ENCODE results near the gene ATXN1. TPM values are rescaled to one million over a fixed set of nuclear protein-coding genes. Genes with fewer than 3 reads are reported as not detected.
A peak's percentile ranks its signal among the peaks of the same experiment; 100 is the strongest.

ATXN1 gene
- polyA plus RNA-seq, 3 donors = 17.7 to 21.1 (median 20.5) TPM

- no peak for DNase-seq
Observed at GRCh38 chr6:16575655-16576054, 185.6 kb downstream of the ATXN1 start.

- no peak for DNase-seq
Observed at GRCh38 chr6:16572943-16573342, 188.3 kb downstream of the ATXN1 start.

- no peak for DNase-seq
Observed at GRCh38 chr6:16572317-16572716, 188.9 kb downstream of the ATXN1 start.

GRCh38 chr6:16570946-16571345, 190.3 kb downstream of the ATXN1 start:
- DNase-seq = no peak

- DNase-seq = no peak
Observed at GRCh38 chr6:16570221-16570553, 191.1 kb downstream of the ATXN1 start.

GRCh38 chr6:16568128-16568527, 193.1 kb downstream of the ATXN1 start:
- DNase-seq = no peak

GRCh38 chr6:16567071-16567470, 194.2 kb downstream of the ATXN1 start:
- DNase-seq = no peak

GRCh38 chr6:16564436-16564835, 196.8 kb downstream of the ATXN1 start:
- DNase-seq = no peak

- DNase-seq = no peak
Observed at GRCh38 chr6:16563628-16564240, 197.5 kb downstream of the ATXN1 start.

- DNase-seq = no peak
Observed at GRCh38 chr6:16562498-16562897, 198.8 kb downstream of the ATXN1 start.

GRCh38 chr6:16559071-16559470, 202.2 kb downstream of the ATXN1 start:
- DNase-seq = no peak

GRCh38 chr6:16555550-16555949, 205.7 kb downstream of the ATXN1 start:
- DNase-seq = no peak

GRCh38 chr6:16553531-16553930, 207.7 kb downstream of the ATXN1 start:
- no peak for DNase-seq

GRCh38 chr6:16551466-16551865, 209.8 kb downstream of the ATXN1 start:
- no peak for DNase-seq

GRCh38 chr6:16548121-16548520, 213.1 kb downstream of the ATXN1 start:
- DNase-seq = no peak

- DNase-seq = no peak
Observed at GRCh38 chr6:16547587-16547986, 213.7 kb downstream of the ATXN1 start.

GRCh38 chr6:16546861-16547260, 214.4 kb downstream of the ATXN1 start:
- no peak for DNase-seq

GRCh38 chr6:16545382-16545781, 215.9 kb downstream of the ATXN1 start:
- DNase-seq = no peak

- DNase-seq = no peak
Observed at GRCh38 chr6:16544521-16544920, 216.7 kb downstream of the ATXN1 start.

- DNase-seq = peak; percentile 84
Observed at GRCh38 chr6:16544006-16544405, 217.3 kb downstream of the ATXN1 start.

GRCh38 chr6:16543521-16543920, 217.7 kb downstream of the ATXN1 start:
- DNase-seq = no peak

GRCh38 chr6:16542070-16542469, 219.2 kb downstream of the ATXN1 start:
- no peak for DNase-seq

GRCh38 chr6:16540804-16541752, 220.2 kb downstream of the ATXN1 start:
- DNase-seq = no peak
